ENCODE results near the gene OLFML2A.

- TF ChIP-seq CTCF (conservative IDR thresholded peaks at IDR 0.05; ENCODE audit: low read depth, low read length) (no peak), EZH2 (IDR thresholded peaks at IDR 0.05; ENCODE audit: borderline replicate concordance, low read depth, low read length, poor library complexity, severe bottlenecking) (no peak)
These were observed 44.0 kb downstream of the OLFML2A start for GRCh38 chr9:124820698-124821623.

All from A673 (cell line).